ENCODE results near the gene SIRT2. TPM values are rescaled to one million over a fixed set of nuclear protein-coding genes. Genes with fewer than 3 reads are reported as not detected.
A peak's percentile ranks its signal among the peaks of the same experiment; 100 is the strongest.

The SIRT2 gene
- total RNA-seq = 10 to 100 TPM; 50.7 to 67.6 (median 55.6) TPM
- total RNA-seq (2013) = 37.6 TPM
- 22.9 to 92.3 (median 53.5) reads per million in 29 experiments for total RNA-seq

- DNase-seq = peak; percentile 95 to 100 (median 99)
- Histone ChIP-seq H3K4me1 (ENCODE audit: control insufficient read depth in 1 of 2, extremely low read depth in 1 of 2, insufficient read depth in 2 of 2, low read length in 2 of 2) (peaks cover 9 to 28% of the 10 kb centered on the region in 2 experiments), H3K4me3 (ENCODE audit: control insufficient read depth in 1 of 2, extremely low read depth in 1 of 2, low read length in 1 of 2) (peak within 1 kb of the TSS; percentile 80 to 83), H3K9me3 (no peaks in the 10 kb centered on the region), H3K36me3 (ENCODE audit: control insufficient read depth in 2 of 2, extremely low read depth in 1 of 2, insufficient read depth in 1 of 2, low read length in 1 of 2) (peaks cover 0 to 6% of the 10 kb centered on the region in 2 donors), H3K27me3 (replicated peaks in 1 of 2; ENCODE audit: control insufficient read depth in 2 of 2, extremely low read depth in 1 of 2, insufficient read depth in 2 of 2, low read length in 1 of 2) (no peaks in the 10 kb centered on the region), H3K27ac (ENCODE audit: low read length) (peak within 1 kb of the TSS; percentile 92)
- WGBS (ENCODE audit: insufficient coverage) = under 1% methylated on average over 64 of the region's 64 CpGs
- Mint-ChIP-seq H3K4me3 (peak within 1 kb of the TSS; percentile 86 to 100 (median 93)), H3K27ac (peak within 1 kb of the TSS; percentile 94), H3K27me3 (no peaks in the 10 kb centered on the region), H3K36me3 (peaks cover 12% of the 10 kb centered on the region), H3K9me3 (no peaks in the 10 kb centered on the region), H3K4me1 (peaks cover 50 to 52% (median 51%) of the 10 kb centered on the region in 3 donors)
- POLR2A ChIA-PET = interaction anchor here in 1 of 2 donors (0.5 to 2.5 kb wide), 6 partner anchors 10 to 361 kb away, joined by 3 to 11 read pairs (median 6); partner anchors contain the start of genes MRPS12, RINL and SARS2
- CTCF ChIA-PET = interaction anchor here in 1 of 2 donors (0.6 to 1.9 kb wide), 5 partner anchors 30 to 497 kb away, joined by 4 to 23 read pairs (median 7); partner anchors contain the start of genes ECH1, FAM98C, MRPS12 and SARS2
- peak; percentile 89 to 94 (median 93) for ATAC-seq (replicated peaks in 1 of 4)
These were observed at the start of gene SIRT2, which contains the start of gene NFKBIB for GRCh38 chr19:38899447-38900201. Gene SIRT2, minus strand, starts transcription at chr19:38899618. Its CDS starts 97 bp downstream, at chr19:38899521. Gene NFKBIB, plus strand, starts transcription at chr19:38899969. Its CDS starts 64 bp downstream, at chr19:38900033.

GRCh38 chr19:38946229-38947010 lies 47.0 kb upstream of the SIRT2 start:
- CTCF ChIA-PET = interaction anchor here in 1 of 2 donors (1.0 kb wide), 1 partner anchor 16 kb away, joined by 3 read pairs; the partner anchor contains the start of genes MRPS12 and SARS2
- H3K27ac ChIP-seq (ENCODE audit: low read length) = no peak overlapping the region
- no peak for DNase-seq
- peaks cover 0 to 13% of the 10 kb centered on the region in 2 experiments for H3K4me1 ChIP-seq (ENCODE audit: control insufficient read depth in 1 of 2, extremely low read depth in 1 of 2, insufficient read depth in 2 of 2, low read length in 2 of 2)
- Mint-ChIP-seq H3K36me3 (no peaks in the 10 kb centered on the region), H3K4me3 (no peak overlapping the region), H3K27ac (no peak overlapping the region), H3K4me1 (peaks cover 4 to 18% (median 14%) of the 10 kb centered on the region in 3 donors), H3K9me3 (no peaks in the 10 kb centered on the region), H3K27me3 (peaks cover 3% of the 10 kb centered on the region in 2 donors)
- no peaks in the 10 kb centered on the region for H3K36me3 ChIP-seq (ENCODE audit: control insufficient read depth in 2 of 2, extremely low read depth in 1 of 2, insufficient read depth in 1 of 2, low read length in 1 of 2)
- no peaks in the 10 kb centered on the region for H3K9me3 ChIP-seq
- POLR2A ChIA-PET = no interaction called here
- peaks cover 1 to 36% of the 10 kb centered on the region in 2 experiments for H3K27me3 ChIP-seq (replicated peaks in 1 of 2; ENCODE audit: control insufficient read depth in 2 of 2, extremely low read depth in 1 of 2, insufficient read depth in 2 of 2, low read length in 1 of 2)
- 70% methylated on average over 5 of the region's 11 CpGs for WGBS (ENCODE audit: insufficient coverage)
- H3K4me3 ChIP-seq (ENCODE audit: control insufficient read depth in 1 of 2, extremely low read depth in 1 of 2, low read length in 1 of 2) = no peak overlapping the region
- no peak for ATAC-seq (replicated peaks in 1 of 4)

GRCh38 chr19:38945562-38946228 lies 46.3 kb upstream of the SIRT2 start:
- Histone ChIP-seq H3K9me3 (no peaks in the 10 kb centered on the region), H3K27me3 (replicated peaks in 1 of 2; ENCODE audit: control insufficient read depth in 2 of 2, extremely low read depth in 1 of 2, insufficient read depth in 2 of 2, low read length in 1 of 2) (peaks cover 0 to 35% of the 10 kb centered on the region in 2 experiments), H3K4me1 (ENCODE audit: control insufficient read depth in 1 of 2, extremely low read depth in 1 of 2, insufficient read depth in 2 of 2, low read length in 2 of 2) (peaks cover 0 to 13% of the 10 kb centered on the region in 2 experiments), H3K36me3 (ENCODE audit: control insufficient read depth in 2 of 2, extremely low read depth in 1 of 2, insufficient read depth in 1 of 2, low read length in 1 of 2) (no peaks in the 10 kb centered on the region), H3K4me3 (ENCODE audit: control insufficient read depth in 1 of 2, extremely low read depth in 1 of 2, low read length in 1 of 2) (no peak overlapping the region), H3K27ac (ENCODE audit: low read length) (no peak overlapping the region)
- no peak for DNase-seq
- no peak overlapping the region for H3K4me3 Mint-ChIP-seq
- ChIA-PET POLR2A (no interaction called here), CTCF (interaction anchor here in 1 of 2 donors (0.6 to 1.0 kb wide), 2 partner anchors 14 to 15 kb away, joined by 3 to 4 read pairs; partner anchors contain the start of genes MRPS12 and SARS2)
- H3K9me3 Mint-ChIP-seq = no peaks in the 10 kb centered on the region
- H3K4me1 Mint-ChIP-seq = peaks cover 9 to 21% (median 16%) of the 10 kb centered on the region in 3 donors
- WGBS (ENCODE audit: insufficient coverage) = 76% methylated on average over 2 of the region's 3 CpGs
- ATAC-seq (replicated peaks in 1 of 4) = no peak
- H3K27me3 Mint-ChIP-seq = peaks cover 5 to 8% of the 10 kb centered on the region in 2 donors
- no peaks in the 10 kb centered on the region for H3K36me3 Mint-ChIP-seq
- no peak overlapping the region for H3K27ac Mint-ChIP-seq

GRCh38 chr19:38944981-38945506 lies 45.6 kb upstream of the SIRT2 start:
- POLR2A ChIA-PET = no interaction called here
- 89% methylated on average over 10 of the region's 12 CpGs for WGBS (ENCODE audit: insufficient coverage)
- H3K9me3 Mint-ChIP-seq = no peaks in the 10 kb centered on the region

GRCh38 chr19:38942471-38943181 lies 43.2 kb upstream of the SIRT2 start:
- peaks cover 5 to 13% (median 8%) of the 10 kb centered on the region in 3 donors for H3K4me1 Mint-ChIP-seq
- H3K27ac Mint-ChIP-seq = no peak overlapping the region
- DNase-seq = no peak
- no peaks in the 10 kb centered on the region for H3K4me1 ChIP-seq (ENCODE audit: control insufficient read depth in 1 of 2, extremely low read depth in 1 of 2, insufficient read depth in 2 of 2, low read length in 2 of 2)
- no peak overlapping the region for H3K27ac ChIP-seq (ENCODE audit: low read length)
- 87% methylated on average over 12 of the region's 20 CpGs for WGBS (ENCODE audit: insufficient coverage)
- H3K36me3 ChIP-seq (ENCODE audit: control insufficient read depth in 2 of 2, extremely low read depth in 1 of 2, insufficient read depth in 1 of 2, low read length in 1 of 2) = no peaks in the 10 kb centered on the region
- H3K9me3 Mint-ChIP-seq = no peaks in the 10 kb centered on the region
- peaks cover 3 to 12% of the 10 kb centered on the region in 2 donors for H3K27me3 Mint-ChIP-seq
- no peak overlapping the region for H3K4me3 Mint-ChIP-seq
- no peaks in the 10 kb centered on the region for H3K9me3 ChIP-seq
- POLR2A ChIA-PET = no interaction called here
- peaks cover 0 to 22% of the 10 kb centered on the region in 2 experiments for H3K27me3 ChIP-seq (replicated peaks in 1 of 2; ENCODE audit: control insufficient read depth in 2 of 2, extremely low read depth in 1 of 2, insufficient read depth in 2 of 2, low read length in 1 of 2)
- no peak for ATAC-seq (replicated peaks in 1 of 4)
- CTCF ChIA-PET = interaction anchor here in 1 of 2 donors (0.7 kb wide), 1 partner anchor 55 kb away, joined by 5 read pairs; no protein-coding TSS in a partner anchor
- H3K4me3 ChIP-seq (ENCODE audit: control insufficient read depth in 1 of 2, extremely low read depth in 1 of 2, low read length in 1 of 2) = no peak overlapping the region
- H3K36me3 Mint-ChIP-seq = no peaks in the 10 kb centered on the region

More at GRCh38 chr19:38944981-38945506, 45.6 kb upstream of the SIRT2 start:
- H3K4me3 ChIP-seq (ENCODE audit: control insufficient read depth in 1 of 2, extremely low read depth in 1 of 2, low read length in 1 of 2) = no peak overlapping the region
- peaks cover 0 to 31% of the 10 kb centered on the region in 2 experiments for H3K27me3 ChIP-seq (replicated peaks in 1 of 2; ENCODE audit: control insufficient read depth in 2 of 2, extremely low read depth in 1 of 2, insufficient read depth in 2 of 2, low read length in 1 of 2)
- no peaks in the 10 kb centered on the region for H3K36me3 ChIP-seq (ENCODE audit: control insufficient read depth in 2 of 2, extremely low read depth in 1 of 2, insufficient read depth in 1 of 2, low read length in 1 of 2)
- CTCF ChIA-PET = no interaction called here
- H3K4me3 Mint-ChIP-seq = no peak overlapping the region
- ATAC-seq (replicated peaks in 1 of 4) (no peak), DNase-seq (no peak)
- H3K27ac ChIP-seq (ENCODE audit: low read length) = no peak overlapping the region
- H3K36me3 Mint-ChIP-seq = no peaks in the 10 kb centered on the region
- peaks cover 5 to 20% (median 13%) of the 10 kb centered on the region in 3 donors for H3K4me1 Mint-ChIP-seq
- no peaks in the 10 kb centered on the region for H3K9me3 ChIP-seq
- no peak overlapping the region for H3K27ac Mint-ChIP-seq
- peaks cover 3 to 8% of the 10 kb centered on the region in 2 donors for H3K27me3 Mint-ChIP-seq
- H3K4me1 ChIP-seq (ENCODE audit: control insufficient read depth in 1 of 2, extremely low read depth in 1 of 2, insufficient read depth in 2 of 2, low read length in 2 of 2) = peaks cover 0 to 8% of the 10 kb centered on the region in 2 experiments

All from T-cell (primary cell).